HG03575 (cell line): ENCODE measurements around the gene MIA.
"Not testable (repeated sequence)": the region's sequence is repeated elsewhere in the genome, so short reads cannot be mapped to it uniquely, and the experiment has no call there.

Experiments
- ATAC-seq: cut with Tn5 transposase; IDR thresholded peaks from one replicate; pipeline ENCODE4 v1.9.1; 2021; ENCODE audit not compliant: unreplicated experiment, insufficient number of reproducible peaks, low FRiP score; ENCODE audit errors: extremely low read depth

Gene MIA

GRCh38 chr19:40811478-40812341 lies 36.4 kb downstream of the MIA start:
- no peak for ATAC-seq

DNA sequence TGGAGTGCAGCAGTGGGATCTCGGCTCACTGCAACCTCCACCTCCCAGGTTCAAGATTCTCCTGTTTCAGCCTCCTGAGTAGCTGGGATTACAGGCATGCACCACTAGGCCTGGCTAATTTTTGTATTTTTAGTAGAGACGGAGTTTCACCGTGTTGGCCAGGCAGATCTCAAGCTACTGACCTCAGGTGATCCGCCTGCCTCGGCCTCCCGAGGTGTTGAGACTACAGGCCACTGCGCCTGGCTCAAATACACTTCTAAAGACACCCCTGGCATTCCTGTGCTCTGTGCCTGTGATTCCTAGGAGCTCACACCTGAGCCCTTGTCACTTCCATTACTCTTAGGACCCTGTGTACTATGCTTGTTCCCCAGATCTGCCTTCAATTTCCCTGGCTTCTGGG lies 37.2 kb downstream of the MIA start:
- ATAC-seq = not testable (repeated sequence)

DNA sequence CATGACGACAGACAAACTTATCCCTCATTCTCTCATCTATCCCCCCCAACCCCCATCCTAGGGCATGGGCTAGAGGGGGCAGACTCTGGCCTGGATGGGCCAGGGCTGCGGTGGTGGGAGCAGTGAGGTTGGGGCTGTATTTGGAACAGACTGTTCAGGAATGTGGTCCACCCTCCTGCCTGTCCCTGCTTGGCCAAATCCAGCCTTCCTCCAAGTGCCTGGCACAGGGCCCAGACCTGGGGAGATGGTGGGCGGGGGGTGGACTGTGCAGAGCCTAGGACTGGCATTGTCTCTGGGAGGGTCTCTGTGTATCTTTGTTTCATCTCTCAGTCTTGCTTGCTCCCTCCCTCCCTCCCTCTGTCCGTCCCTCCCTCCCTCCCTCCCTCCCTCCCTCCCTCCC lies 37.9 kb downstream of the MIA start:
- no peak for ATAC-seq

- ATAC-seq = no peak
Measured at GRCh38 chr19:40815223-40815622, 39.9 kb downstream of the MIA start.

DNA sequence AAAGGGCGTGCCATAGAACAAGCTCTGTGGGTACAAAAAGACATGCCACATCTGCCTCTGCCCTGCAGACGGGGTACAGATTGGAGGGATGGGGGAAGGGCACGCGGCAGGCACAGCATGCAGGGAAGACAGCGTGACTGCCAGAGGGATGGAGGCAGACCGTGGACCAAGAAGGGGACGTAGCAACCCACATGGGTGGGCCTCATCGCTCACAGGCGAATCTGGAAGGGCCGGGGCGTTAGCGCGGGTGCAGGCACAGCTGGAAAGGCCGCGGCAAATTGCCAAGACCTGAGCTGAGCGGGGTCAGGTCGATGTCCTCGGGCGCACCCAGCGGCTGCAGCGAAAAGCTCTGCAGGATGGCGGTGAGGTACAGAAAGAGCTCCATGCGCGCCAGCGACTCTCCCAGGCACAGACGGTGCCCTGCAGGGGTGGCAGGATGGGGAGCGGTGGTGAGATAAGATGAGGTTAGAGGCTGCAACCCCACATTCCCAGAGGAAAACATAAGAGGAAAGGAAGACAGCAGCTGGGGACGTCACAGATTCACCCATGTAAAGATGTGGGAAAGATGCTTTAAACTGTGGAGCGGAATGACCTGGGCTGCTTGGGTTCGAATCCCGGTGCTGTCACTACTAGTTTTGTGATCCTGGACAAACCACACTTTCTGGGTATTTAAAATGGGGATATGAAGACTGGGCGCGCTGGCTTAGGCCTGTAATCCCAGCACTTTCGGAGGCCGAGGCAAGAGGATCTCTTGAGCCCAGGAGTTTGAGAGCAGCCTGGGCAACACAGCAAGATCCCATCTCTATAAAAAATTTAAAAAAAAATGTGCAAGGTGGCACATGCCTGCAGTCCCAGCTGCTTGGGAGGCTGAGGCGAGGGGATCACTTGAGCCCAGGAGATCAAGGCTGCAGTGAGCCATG lies 43.4 kb downstream of the MIA start:
- not testable (repeated sequence) for ATAC-seq

DNA sequence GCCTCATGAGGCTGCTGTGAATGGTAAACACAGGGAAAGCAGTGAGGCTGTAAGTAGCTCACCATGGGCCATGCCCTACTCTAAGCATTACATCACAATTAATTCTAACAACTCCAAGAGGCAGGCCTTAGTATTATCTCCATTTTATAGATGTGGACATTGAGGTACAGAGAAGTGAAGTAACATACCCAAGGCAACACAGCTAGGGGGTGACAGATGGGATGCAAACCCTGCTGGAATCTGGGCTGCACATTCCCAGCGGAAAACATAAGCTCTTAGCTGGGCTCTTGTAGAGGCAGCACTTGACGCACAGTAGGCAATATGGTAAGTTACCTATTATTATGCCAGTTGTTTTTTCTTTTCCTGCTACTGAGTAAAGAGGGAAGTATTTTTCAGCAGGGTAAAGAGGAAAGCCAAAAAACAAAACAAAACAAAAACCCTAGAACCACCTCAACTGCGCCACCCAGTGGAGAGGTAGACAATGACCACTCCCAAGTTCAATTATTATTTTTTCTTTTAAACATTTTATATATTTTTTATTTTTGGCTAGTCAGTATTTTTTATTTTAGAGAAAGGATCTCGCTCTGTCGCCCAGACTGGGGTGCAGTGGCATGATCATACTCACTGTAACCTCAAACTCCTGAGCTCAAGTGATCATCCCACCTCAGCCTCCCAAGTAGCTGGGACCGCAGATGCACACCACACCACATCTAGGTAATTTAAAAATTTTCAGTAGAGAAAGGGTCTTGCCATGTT lies 44.3 kb downstream of the MIA start:
- ATAC-seq = not testable (repeated sequence)

DNA sequence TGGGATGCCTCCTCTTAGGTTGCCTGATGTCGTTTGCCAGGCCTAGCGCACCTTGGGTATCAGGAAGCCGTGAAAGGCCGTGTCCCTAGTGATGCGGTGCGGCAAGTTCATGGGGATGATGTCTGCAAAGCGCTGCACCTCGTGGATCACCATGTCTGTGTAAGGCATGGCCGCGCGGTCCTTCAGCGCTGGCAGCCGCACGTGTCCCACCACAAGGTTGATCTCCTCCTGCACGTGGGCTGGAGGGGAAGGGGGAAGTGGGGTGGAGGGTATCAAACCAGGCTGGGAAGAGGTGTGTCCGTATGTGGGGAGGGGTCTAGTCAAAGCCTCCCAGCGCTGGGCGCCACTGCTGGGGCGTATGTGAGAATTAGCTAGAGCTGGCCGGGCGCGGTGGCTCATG lies 46.8 kb downstream of the MIA start:
- ATAC-seq = no peak

- ATAC-seq = not testable (repeated sequence)
Measured at GRCh38 chr19:40822704-40823553, 47.6 kb downstream of the MIA start.

DNA sequence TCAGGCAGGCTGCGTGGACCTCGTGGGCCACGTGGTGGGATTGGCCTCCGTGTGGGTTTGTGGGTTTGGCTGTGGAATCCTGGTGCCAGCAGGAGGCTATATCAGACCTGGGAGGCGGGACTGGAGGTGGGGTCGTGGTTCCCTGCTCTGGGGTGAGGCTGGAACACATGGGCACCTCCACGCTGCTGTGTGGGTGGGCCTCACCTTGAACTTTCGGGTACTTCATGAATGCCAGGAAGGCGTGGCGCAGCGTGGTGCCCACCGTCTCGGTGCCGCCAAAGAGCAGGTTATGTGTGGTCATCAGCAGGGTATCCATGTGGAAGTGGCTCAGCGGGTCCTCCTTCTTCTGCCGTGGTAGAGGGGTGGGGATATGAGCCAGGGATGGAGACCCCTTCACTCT lies 49.6 kb downstream of the MIA start:
- ATAC-seq = not testable (repeated sequence)

GRCh38 chr19:40825460-40826095 lies 50.3 kb downstream of the MIA start:
- not testable (repeated sequence) for ATAC-seq

- ATAC-seq = not testable (repeated sequence)
Measured at GRCh38 chr19:40826312-40826698, 51.0 kb downstream of the MIA start.

- not testable (repeated sequence) for ATAC-seq
Measured at GRCh38 chr19:40826699-40827385, 51.5 kb downstream of the MIA start.
